Keratinocyte (primary cell): ENCODE results near the gene KCNG2. TPM values are rescaled to one million over a fixed set of nuclear protein-coding genes. Genes with fewer than 3 reads are reported as not detected.
A peak's percentile ranks its signal among the peaks of the same experiment; 100 is the strongest.

Source experiments
- DNase-seq: peaks from one replicate; pipeline ENCODE4 v3.0.0-alpha.2; 2011; ENCODE audit warnings: low read depth, missing footprints, low spot score
- FAIRE-seq: peaks from 2 replicates; lab custom pipeline; 2011; peaks lifted over from hg19 to GRCh38; lab: Jason Lieb, UNC
- H2AFZ ChIP-seq: 2 replicates; pipeline ENCODE4 v1.6.0; 2012; ENCODE audit warnings: low read length, control low read depth, inconsistent platforms; ENCODE audit not compliant: control insufficient read depth
- H3K27ac ChIP-seq: 2 replicates; pipeline ENCODE4 v1.5.1; 2011; ENCODE audit warnings: low read length; ENCODE audit not compliant: control insufficient read depth, insufficient read depth
- H3K27me3 ChIP-seq: 3 replicates; pipeline ENCODE4 v1.6.0; 2011; ENCODE audit warnings: low read length; ENCODE audit not compliant: control insufficient read depth, insufficient read depth; ENCODE audit errors: extremely low read depth
- H3K36me3 ChIP-seq, 2 experiments: 2 replicates in 1 of 2; 3 replicates in 1 of 2; pipeline ENCODE4 v1.5.1; 2011; ENCODE audit warnings: low read length in 2 of 2, mild to moderate bottlenecking in 1 of 2; ENCODE audit not compliant: control insufficient read depth in 2 of 2, insufficient read depth in 2 of 2; ENCODE audit errors: extremely low read depth in 1 of 2
- H3K4me1 ChIP-seq: 3 replicates; pipeline ENCODE4 v1.5.1; 2011; ENCODE audit warnings: low read length; ENCODE audit not compliant: control insufficient read depth, insufficient read depth; ENCODE audit errors: extremely low read depth
- H3K4me2 ChIP-seq: 3 replicates; pipeline ENCODE4 v1.6.0; 2011; ENCODE audit warnings: low read depth, low read length; ENCODE audit not compliant: control insufficient read depth, insufficient read depth; ENCODE audit errors: extremely low read depth
- H3K4me3 ChIP-seq, 3 experiments: fragments of 200-600 bp in 1 of 3; sonication (generic) in 1 of 3; 2 replicates in 2 of 3; 3 replicates in 1 of 3; pipeline ENCODE4 v1.5.1; 2011 to 2016; ENCODE audit warnings: low read length in 3 of 3, mild to moderate bottlenecking in 3 of 3, control low read depth in 2 of 3, inconsistent platforms in 1 of 3, low read depth in 1 of 3, mixed read lengths in 1 of 3, mixed run types in 1 of 3, moderate library complexity in 1 of 3; ENCODE audit not compliant: control insufficient read depth in 2 of 3, insufficient read depth in 2 of 3; ENCODE audit errors: extremely low read depth in 1 of 3
- H3K79me2 ChIP-seq: 2 replicates; pipeline ENCODE4 v1.6.0; 2012; ENCODE audit warnings: low read length; ENCODE audit not compliant: control insufficient read depth, insufficient read depth
- H3K9ac ChIP-seq: 3 replicates; pipeline ENCODE4 v1.6.0; 2011; ENCODE audit warnings: low read length; ENCODE audit not compliant: control insufficient read depth, insufficient read depth; ENCODE audit errors: extremely low read depth
- H3K9me1 ChIP-seq: 3 replicates; pipeline ENCODE4 v1.6.0; 2011; ENCODE audit warnings: low read length; ENCODE audit not compliant: control insufficient read depth, insufficient read depth; ENCODE audit errors: extremely low read depth
- H3K9me3 ChIP-seq: 2 replicates; pipeline ENCODE4 v1.5.1; 2012; ENCODE audit warnings: low read depth, low read length; ENCODE audit not compliant: control insufficient read depth
- H4K20me1 ChIP-seq: 3 replicates; pipeline ENCODE4 v1.6.0; 2011; ENCODE audit warnings: low read length; ENCODE audit not compliant: control insufficient read depth, insufficient read depth; ENCODE audit errors: extremely low read depth
- CTCF ChIP-seq, 3 experiments: IDR thresholded peaks in 1 of 3; conservative IDR thresholded peaks in 1 of 3; optimal IDR thresholded peaks in 1 of 3; 2 replicates in 2 of 3; 3 replicates in 1 of 3; pipeline versions ENCODE3 to v1.5.1; 2011; ENCODE audit warnings: low read length in 3 of 3, mild to moderate bottlenecking in 3 of 3, moderate library complexity in 2 of 3, control low read depth in 1 of 3, inconsistent platforms in 1 of 3; ENCODE audit not compliant: insufficient read depth in 2 of 3; ENCODE audit errors: extremely low read depth in 1 of 3
- EZH2 ChIP-seq: IDR thresholded peaks from one replicate; pipeline ENCODE4 v1.6.1; 2012; ENCODE audit warnings: inconsistent platforms, mild to moderate bottlenecking, low read length, moderate library complexity
- dilution Hi-C: fragments of 300-500 bp; cut with MboI; formaldehyde crosslinking; loops from one replicate; pipeline ENCODE4 v1.7.0; 2020; ENCODE audit warnings: low sequenced_read_pairs; ENCODE audit not compliant: extremely low pct_ligation_motif_present
- polyA plus RNA-seq, 5 experiments: library from polyadenylated mRNA; depleted of rRNA in 3 of 5; stranded (reverse) in 3 of 5; stranded (forward) in 1 of 5; unstranded in 1 of 5; fragments of >200 nt; gene quantifications; 1 replicate in 1 of 5; 2 replicates in 3 of 5; 3 replicates in 1 of 5; pipeline versions ENCODE4 v1.2.1 to v1.2.3, GENCODE V29; 2011 to 2012; ENCODE audit warnings: missing spikeins in 2 of 5, low read depth in 1 of 5, low replicate concordance in 1 of 5

Gene KCNG2
- polyA plus RNA-seq, 1 donor (not counting 4 experiments of a cell fraction or from before 2014, with no cell fraction given), result not detected

DNA sequence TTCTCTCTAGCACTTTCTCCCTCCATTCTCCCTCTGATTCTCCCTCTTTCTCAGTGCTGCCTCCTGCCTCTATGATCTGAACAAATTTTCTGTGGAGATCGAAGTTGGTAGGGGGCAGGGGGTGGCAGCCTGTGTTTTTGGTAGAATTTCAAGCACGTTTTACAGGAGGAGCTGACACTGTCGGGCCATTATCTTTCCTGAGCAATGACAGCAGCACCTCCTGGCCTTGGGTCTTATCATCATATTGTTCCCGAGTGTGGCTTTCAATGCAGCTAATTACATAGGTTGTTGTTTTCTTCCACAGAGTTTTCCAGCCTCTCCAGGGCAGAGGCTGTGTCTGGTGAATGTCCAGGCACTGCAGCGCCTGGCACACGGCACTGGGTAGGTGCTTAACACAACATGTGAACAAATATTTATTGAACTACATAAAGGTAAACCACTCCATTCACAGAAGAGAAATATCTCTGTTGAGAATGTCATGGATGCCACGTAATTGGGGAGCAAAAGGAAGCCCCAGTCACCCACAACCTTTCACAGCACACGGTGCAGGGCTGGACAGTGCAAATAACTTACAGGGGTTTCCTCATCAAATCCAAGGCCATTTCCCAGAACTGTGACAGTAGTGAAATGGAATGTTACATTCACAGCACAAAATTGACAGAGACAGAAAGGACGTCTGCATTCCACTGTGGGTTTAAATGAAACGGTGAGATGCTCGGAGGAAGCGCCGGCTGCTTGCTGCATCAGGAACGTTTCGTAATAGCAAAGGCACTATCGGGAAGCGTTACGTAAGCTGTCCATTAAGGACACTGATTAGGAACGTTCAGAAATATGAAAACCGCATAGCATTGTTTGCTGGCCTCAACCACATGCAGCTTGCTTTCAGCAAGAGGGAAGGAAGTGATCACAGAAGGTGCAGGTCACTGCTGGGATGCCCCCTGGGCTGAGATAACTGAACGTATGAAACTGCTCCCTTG, 6.5 kb upstream of the KCNG2 start:
- no peak overlapping the region for H2AFZ ChIP-seq
- TF ChIP-seq CTCF (optimal IDR thresholded peaks at IDR 0.05 in 1 of 3, IDR thresholded peaks at IDR 0.05 in 1 of 3, conservative IDR thresholded peaks at IDR 0.05 in 1 of 3; ENCODE audit: extremely low read depth in 1 of 3, insufficient read depth in 2 of 3, low read length in 3 of 3) (no peak), EZH2 (no peak)
- peaks cover 4% of the 10 kb centered on the region for H3K9me3 ChIP-seq
- H3K36me3 ChIP-seq, result no peaks in the 10 kb centered on the region
- peak; percentile 46 for FAIRE-seq
- no peak overlapping the region for H3K9ac ChIP-seq
- dilution Hi-C loops, result no loop called here
- H3K79me2 ChIP-seq, result no peaks in the 10 kb centered on the region
- no peak overlapping the region for H3K27ac ChIP-seq
- peaks cover 4% of the 10 kb centered on the region for H4K20me1 ChIP-seq
- no peak overlapping the region for H3K4me3 ChIP-seq
- peak overlapping the region; percentile 2 for H3K4me2 ChIP-seq
- peaks cover 47% of the 10 kb centered on the region for H3K27me3 ChIP-seq
- no peak for DNase-seq
- H3K4me1 ChIP-seq, result peaks cover 11% of the 10 kb centered on the region
- no peaks in the 10 kb centered on the region for H3K9me1 ChIP-seq

- no peak overlapping the region for H2AFZ ChIP-seq
- peaks cover 4% of the 10 kb centered on the region for H3K9me3 ChIP-seq
- no peak overlapping the region for H3K4me3 ChIP-seq
- FAIRE-seq, result no peak
- no peak overlapping the region for H3K9ac ChIP-seq
- H3K27me3 ChIP-seq, result peaks cover 47% of the 10 kb centered on the region
- dilution Hi-C loops, result no loop called here
- H3K27ac ChIP-seq, result no peak overlapping the region
- no peaks in the 10 kb centered on the region for H3K79me2 ChIP-seq
- no peaks in the 10 kb centered on the region for H3K36me3 ChIP-seq
- DNase-seq, result no peak
- no peak overlapping the region for H3K4me2 ChIP-seq
- peaks cover 4% of the 10 kb centered on the region for H4K20me1 ChIP-seq
- peaks cover 11% of the 10 kb centered on the region for H3K4me1 ChIP-seq
- no peak for TF ChIP-seq EZH2
- TF ChIP-seq CTCF (optimal IDR thresholded peaks at IDR 0.05 in 1 of 3, IDR thresholded peaks at IDR 0.05 in 1 of 3, conservative IDR thresholded peaks at IDR 0.05 in 1 of 3; ENCODE audit: extremely low read depth in 1 of 3, insufficient read depth in 2 of 3, low read length in 3 of 3), result no peak
- no peaks in the 10 kb centered on the region for H3K9me1 ChIP-seq
These were observed 5.4 kb upstream of the KCNG2 start for GRCh38 chr18:79792096-79792987.
